Neural cell (in vitro differentiated cells): ENCODE data around the gene ATP8B1.

Experiments used
- EP300 ChIP-seq: fragments of 450-650 bp; conservative IDR thresholded peaks from 2 replicates; pipeline ENCODE4 v1.6.1; 2014; ENCODE audit warnings: antibody characterized with exemption, mild to moderate bottlenecking, moderate library complexity; ENCODE audit not compliant: poor library complexity, severe bottlenecking
- EZH2 ChIP-seq: fragments of 200-600, 300-800 bp; shearing (Covaris generic), sonication (generic); IDR thresholded peaks from 2 replicates; pipeline ENCODE4 v1.6.1; 2014; ENCODE audit warnings: antibody characterized with exemption, low read length, borderline replicate concordance, mild to moderate bottlenecking; ENCODE audit not compliant: insufficient read depth, poor library complexity, severe bottlenecking
- RAD21 ChIP-seq: fragments of 450-650 bp; conservative IDR thresholded peaks from 2 replicates; pipeline ENCODE4 v1.6.1; 2014; ENCODE audit warnings: antibody characterized with exemption, mild to moderate bottlenecking, moderate library complexity
- TF ChIP-seq, protein P1 (sequence below): fragments of 450-650 bp; IDR thresholded peaks from 2 replicates; pipeline ENCODE4 v1.5.1; 2014; ENCODE audit warnings: antibody characterized with exemption, mild to moderate bottlenecking, moderate library complexity; ENCODE audit not compliant: poor library complexity, severe bottlenecking

DNA sequence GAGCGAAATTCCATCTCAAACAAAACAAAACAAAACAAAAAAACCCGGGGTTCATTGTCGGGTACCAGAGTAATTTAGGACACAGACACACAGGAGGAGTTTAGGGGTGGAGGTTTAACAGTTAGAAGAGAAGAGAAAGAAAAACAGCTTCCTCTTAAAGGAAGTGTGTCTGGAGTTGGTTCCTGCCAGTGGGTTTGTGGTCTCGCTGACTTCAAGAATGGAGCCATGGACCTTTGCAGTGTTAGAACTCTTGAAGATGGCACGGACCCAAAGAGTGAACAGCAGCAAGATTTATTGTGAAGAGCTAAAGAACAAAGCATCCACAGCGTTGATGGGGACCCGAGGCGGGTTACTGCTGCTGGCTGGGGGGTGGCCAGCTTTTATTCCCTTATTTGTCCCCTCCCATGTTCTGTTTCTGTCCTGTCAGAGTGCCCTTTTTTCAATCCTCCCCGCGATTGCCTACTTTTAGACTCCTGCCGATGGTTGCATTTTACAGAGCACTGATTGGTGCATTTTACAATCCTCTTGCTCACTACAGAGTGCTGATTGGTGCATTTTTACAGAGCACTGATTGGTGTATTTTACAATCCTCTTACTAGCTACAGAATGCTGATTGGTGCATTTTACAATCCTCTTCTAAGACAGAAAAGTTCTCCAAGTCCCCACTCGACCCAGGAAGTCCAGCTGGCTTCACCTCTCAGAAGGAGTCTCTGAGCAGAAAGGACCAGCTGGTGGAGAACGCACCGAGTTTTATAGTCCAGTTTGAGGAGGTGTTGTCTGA is 28.7 kb upstream of the ATP8B1 start:
- TF ChIP-seq, protein P1, sequence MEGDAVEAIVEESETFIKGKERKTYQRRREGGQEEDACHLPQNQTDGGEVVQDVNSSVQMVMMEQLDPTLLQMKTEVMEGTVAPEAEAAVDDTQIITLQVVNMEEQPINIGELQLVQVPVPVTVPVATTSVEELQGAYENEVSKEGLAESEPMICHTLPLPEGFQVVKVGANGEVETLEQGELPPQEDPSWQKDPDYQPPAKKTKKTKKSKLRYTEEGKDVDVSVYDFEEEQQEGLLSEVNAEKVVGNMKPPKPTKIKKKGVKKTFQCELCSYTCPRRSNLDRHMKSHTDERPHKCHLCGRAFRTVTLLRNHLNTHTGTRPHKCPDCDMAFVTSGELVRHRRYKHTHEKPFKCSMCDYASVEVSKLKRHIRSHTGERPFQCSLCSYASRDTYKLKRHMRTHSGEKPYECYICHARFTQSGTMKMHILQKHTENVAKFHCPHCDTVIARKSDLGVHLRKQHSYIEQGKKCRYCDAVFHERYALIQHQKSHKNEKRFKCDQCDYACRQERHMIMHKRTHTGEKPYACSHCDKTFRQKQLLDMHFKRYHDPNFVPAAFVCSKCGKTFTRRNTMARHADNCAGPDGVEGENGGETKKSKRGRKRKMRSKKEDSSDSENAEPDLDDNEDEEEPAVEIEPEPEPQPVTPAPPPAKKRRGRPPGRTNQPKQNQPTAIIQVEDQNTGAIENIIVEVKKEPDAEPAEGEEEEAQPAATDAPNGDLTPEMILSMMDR, result no peak
- TF ChIP-seq RAD21 (no peak), EZH2 (no peak), EP300 (no peak)
